ENCODE results near the gene BID.

Gene BID

DNA sequence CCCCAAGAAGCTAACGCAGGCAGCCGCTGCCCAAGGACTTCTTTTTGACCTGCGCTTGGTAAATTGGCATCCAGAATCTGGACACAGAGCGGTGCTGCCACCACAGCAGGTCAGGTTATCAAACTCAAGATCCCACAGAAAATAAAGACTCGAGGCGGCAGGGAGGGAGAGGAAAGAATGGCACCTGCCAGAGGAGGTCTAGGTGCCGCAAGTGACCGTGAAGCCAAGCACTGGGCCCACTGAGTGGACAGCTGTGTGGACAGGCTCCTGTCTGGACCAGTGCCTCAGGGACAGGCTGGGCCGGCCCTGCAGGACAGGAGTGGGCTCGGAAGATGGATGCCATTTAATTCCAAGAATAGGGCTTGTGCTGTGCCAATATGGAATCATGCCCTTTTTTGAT is 27.4 kb downstream of the BID start:
- TF ChIP-seq, protein P1, sequence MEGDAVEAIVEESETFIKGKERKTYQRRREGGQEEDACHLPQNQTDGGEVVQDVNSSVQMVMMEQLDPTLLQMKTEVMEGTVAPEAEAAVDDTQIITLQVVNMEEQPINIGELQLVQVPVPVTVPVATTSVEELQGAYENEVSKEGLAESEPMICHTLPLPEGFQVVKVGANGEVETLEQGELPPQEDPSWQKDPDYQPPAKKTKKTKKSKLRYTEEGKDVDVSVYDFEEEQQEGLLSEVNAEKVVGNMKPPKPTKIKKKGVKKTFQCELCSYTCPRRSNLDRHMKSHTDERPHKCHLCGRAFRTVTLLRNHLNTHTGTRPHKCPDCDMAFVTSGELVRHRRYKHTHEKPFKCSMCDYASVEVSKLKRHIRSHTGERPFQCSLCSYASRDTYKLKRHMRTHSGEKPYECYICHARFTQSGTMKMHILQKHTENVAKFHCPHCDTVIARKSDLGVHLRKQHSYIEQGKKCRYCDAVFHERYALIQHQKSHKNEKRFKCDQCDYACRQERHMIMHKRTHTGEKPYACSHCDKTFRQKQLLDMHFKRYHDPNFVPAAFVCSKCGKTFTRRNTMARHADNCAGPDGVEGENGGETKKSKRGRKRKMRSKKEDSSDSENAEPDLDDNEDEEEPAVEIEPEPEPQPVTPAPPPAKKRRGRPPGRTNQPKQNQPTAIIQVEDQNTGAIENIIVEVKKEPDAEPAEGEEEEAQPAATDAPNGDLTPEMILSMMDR (IDR thresholded peaks at IDR 0.05), result no peak
- H3K27me3 ChIP-seq, result no peaks in the 10 kb centered on the region
- peaks cover 77% of the 10 kb centered on the region for H3K36me3 ChIP-seq
- H3K27ac ChIP-seq, result peak overlapping the region; percentile 36
- H3K9me3 ChIP-seq, result no peaks in the 10 kb centered on the region
- H3K4me3 ChIP-seq (ENCODE audit: low read depth in 1 of 2, low read length in 1 of 2), result no peak overlapping the region
- peaks cover 2 to 8% of the 10 kb centered on the region in 2 experiments for H3K4me1 ChIP-seq (ENCODE audit: control insufficient read depth in 1 of 2, insufficient read depth in 1 of 2, low read depth in 1 of 2, low read length in 1 of 2)

DNA sequence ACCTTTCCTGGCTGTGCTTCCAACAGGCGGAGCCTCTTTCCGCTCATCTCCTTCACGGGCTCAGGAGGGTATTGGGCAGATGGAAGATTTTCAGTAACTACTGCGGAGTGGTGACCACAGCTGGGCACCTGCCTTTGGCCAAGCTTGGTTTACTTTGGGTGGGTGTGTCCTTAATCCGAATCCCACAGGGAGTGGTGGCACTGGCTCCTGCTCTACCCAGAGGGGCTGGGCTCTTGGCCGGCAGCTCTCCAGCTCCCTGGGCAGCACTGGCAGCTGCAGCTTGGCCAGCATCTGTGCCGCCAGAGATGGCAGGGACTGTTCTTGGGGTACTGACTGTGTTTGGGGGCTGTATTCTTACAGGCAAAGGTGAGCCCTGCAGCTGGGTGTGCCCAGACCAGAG is 29.8 kb downstream of the BID start:
- Histone ChIP-seq H3K4me1 (ENCODE audit: control insufficient read depth in 1 of 2, insufficient read depth in 1 of 2, low read depth in 1 of 2, low read length in 1 of 2) (peaks cover 0 to 8% of the 10 kb centered on the region in 2 experiments), H3K27me3 (no peaks in the 10 kb centered on the region), H3K36me3 (peaks cover 90% of the 10 kb centered on the region), H3K4me3 (ENCODE audit: low read depth in 1 of 2, low read length in 1 of 2) (no peak overlapping the region), H3K9me3 (no peaks in the 10 kb centered on the region), H3K27ac (peak overlapping the region; percentile 51)
- TF ChIP-seq, protein P1 (IDR thresholded peaks at IDR 0.05), result no peak

DNA sequence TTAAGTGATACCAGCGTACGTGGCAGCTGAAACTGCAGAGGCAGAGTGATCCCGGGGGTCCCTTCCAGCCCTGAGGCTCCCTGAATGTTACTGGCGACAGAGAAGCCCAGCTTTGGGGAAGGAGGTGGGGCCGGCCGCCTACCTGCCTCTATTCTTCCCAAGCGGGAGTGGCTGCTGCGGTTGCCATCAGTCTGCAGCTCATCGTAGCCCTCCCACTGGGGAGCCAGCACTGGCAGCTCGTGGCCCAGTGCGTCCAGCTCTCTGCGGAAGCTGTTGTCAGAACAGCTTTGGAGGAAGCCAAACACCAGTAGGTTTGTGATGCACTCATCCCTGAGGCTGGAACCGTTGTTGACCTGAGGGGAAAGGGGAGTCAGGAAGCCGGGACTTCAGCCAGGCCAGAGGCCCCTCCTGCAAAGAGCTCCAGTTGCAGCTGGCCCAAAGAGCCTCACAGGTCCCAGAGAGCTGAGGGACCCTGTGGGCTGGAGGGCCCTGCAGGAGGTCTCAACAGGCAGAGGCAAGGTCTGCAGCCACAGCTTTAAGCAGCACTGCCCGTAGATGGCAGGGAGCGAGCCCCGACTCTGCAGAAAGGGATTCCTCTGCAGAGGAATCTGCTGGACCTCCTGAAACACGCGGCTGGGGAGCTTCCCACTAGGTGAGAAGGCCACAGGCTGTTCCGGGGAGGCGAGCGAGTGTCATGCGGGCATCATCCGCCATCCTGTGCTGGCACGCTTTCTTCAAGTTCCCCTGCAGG is 30.4 kb downstream of the BID start:
- no peaks in the 10 kb centered on the region for H3K27me3 ChIP-seq
- no peaks in the 10 kb centered on the region for H3K9me3 ChIP-seq
- H3K27ac ChIP-seq, result peak overlapping the region; percentile 51
- H3K4me3 ChIP-seq (ENCODE audit: low read depth in 1 of 2, low read length in 1 of 2), result no peak overlapping the region
- TF ChIP-seq, protein P1 (IDR thresholded peaks at IDR 0.05), result no peak
- peaks cover 0 to 8% of the 10 kb centered on the region in 2 experiments for H3K4me1 ChIP-seq (ENCODE audit: control insufficient read depth in 1 of 2, insufficient read depth in 1 of 2, low read depth in 1 of 2, low read length in 1 of 2)
- peaks cover 90% of the 10 kb centered on the region for H3K36me3 ChIP-seq

DNA sequence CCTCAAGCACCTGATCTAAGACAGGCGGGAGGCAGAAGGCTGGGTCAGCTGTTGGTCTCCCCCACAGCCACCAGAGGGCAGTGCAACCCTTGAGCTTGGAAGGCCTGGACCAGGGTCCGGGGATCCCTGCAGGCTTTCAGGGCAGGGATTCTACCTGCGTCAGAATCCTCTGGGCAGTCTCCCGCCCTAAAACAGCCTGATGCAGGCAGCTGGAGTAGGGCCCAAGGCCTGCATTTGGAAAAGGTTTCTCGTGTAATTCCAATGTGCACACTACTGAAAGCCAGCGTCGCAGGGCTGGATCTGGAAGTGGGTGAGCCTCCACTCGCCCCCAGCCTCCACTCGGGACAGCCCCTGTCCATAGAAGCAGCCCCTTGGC is 31.8 kb downstream of the BID start:
- Histone ChIP-seq H3K27ac (peak overlapping the region; percentile 51), H3K9me3 (no peaks in the 10 kb centered on the region), H3K36me3 (peaks cover 91% of the 10 kb centered on the region), H3K27me3 (no peaks in the 10 kb centered on the region), H3K4me3 (ENCODE audit: low read depth in 1 of 2, low read length in 1 of 2) (no peak overlapping the region), H3K4me1 (ENCODE audit: control insufficient read depth in 1 of 2, insufficient read depth in 1 of 2, low read depth in 1 of 2, low read length in 1 of 2) (peaks cover 0 to 8% of the 10 kb centered on the region in 2 experiments)
- TF ChIP-seq, protein P1 (IDR thresholded peaks at IDR 0.05), result peak; percentile 80

DNA sequence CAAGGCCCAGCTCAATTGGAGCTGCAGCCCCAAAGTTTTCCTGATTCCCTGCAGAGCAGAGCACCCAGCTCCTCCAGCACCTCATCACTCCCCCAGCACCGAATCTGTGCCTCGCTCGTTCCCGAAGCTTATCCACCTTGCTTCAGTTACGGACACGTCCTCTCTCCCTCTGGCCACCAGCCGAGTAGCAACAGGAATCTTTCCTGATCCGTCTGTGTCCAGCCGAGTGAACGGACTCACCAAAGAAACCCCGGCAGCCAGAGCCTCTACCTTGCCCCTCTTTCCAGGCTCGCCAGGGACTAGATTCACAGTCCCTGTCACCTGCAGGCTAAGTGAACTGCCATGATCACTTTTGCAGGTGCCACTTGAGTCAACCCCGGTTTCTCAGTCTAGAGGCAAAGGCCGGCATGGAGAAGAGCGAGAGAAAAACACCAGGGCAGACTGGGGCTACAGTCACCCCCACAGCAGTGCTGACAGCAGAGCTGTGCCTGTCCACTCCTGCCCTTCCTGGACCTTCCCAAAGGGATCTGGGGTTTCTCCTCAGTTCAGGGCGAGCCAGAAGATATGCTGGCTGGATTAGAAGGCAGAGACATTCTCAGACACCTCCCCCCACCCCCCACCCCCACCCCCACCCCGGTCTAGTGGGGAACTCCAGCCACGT is 32.3 kb downstream of the BID start:
- Histone ChIP-seq H3K27ac (peak overlapping the region; percentile 51), H3K9me3 (no peaks in the 10 kb centered on the region), H3K4me1 (ENCODE audit: control insufficient read depth in 1 of 2, insufficient read depth in 1 of 2, low read depth in 1 of 2, low read length in 1 of 2) (peaks cover 0 to 8% of the 10 kb centered on the region in 2 experiments), H3K27me3 (no peaks in the 10 kb centered on the region), H3K4me3 (ENCODE audit: low read depth in 1 of 2, low read length in 1 of 2) (no peak overlapping the region), H3K36me3 (peaks cover 92% of the 10 kb centered on the region)
- TF ChIP-seq, protein P1 (IDR thresholded peaks at IDR 0.05), result no peak

All from neutrophil (primary cell).